SK-N-MC (cell line): ENCODE measurements around the gene SPRR3.

ENCODE experiments used
- DNase-seq: peaks from one replicate; pipeline ENCODE4 v3.0.0-alpha.2; 2011; ENCODE audit warnings: low read depth, low spot score
- H3K27ac ChIP-seq: fragments of 200-600 bp; sonication (generic); 2 replicates; pipeline ENCODE4 v1.5.1; 2016; ENCODE audit warnings: mixed run types
- H3K36me3 ChIP-seq: fragments of 200-600 bp; sonication (generic); 2 replicates; pipeline ENCODE4 v1.6.1; 2017; ENCODE audit warnings: antibody characterized with exemption, low read length, mixed read lengths; ENCODE audit not compliant: insufficient read depth
- H3K4me3 ChIP-seq: fragments of 200-600 bp; sonication (generic); 2 replicates; pipeline ENCODE4 v1.5.1; 2016
- H3K9ac ChIP-seq: fragments of 200-600 bp; sonication (generic); 2 replicates; pipeline ENCODE4 v1.8.0; 2017; ENCODE audit warnings: mixed run types, mixed read lengths; ENCODE audit not compliant: insufficient read length
- H3K9me3 ChIP-seq: fragments of 200-600 bp; sonication (generic); 2 replicates; pipeline ENCODE4 v1.6.1; 2017; ENCODE audit warnings: low read depth, mild to moderate bottlenecking, antibody characterized with exemption, low read length, moderate library complexity, mixed read lengths
- EZH2 ChIP-seq: fragments of 200-600 bp; sonication (generic); IDR thresholded peaks from one replicate; pipeline ENCODE4 v1.6.1; 2017; ENCODE audit warnings: antibody characterized with exemption
- FOXP2 ChIP-seq: optimal IDR thresholded peaks from 2 replicates; pipeline ENCODE3; 2011; ENCODE audit warnings: mild to moderate bottlenecking, moderate library complexity; ENCODE audit not compliant: insufficient read depth; ENCODE audit errors: extremely low read length, control extremely low read depth
- POLR2AphosphoS5 ChIP-seq: IDR thresholded peaks from 2 replicates; pipeline ENCODE4 v1.6.1; 2012; ENCODE audit warnings: mild to moderate bottlenecking, low read depth, low read length, borderline replicate concordance

The SPRR3 gene

DNA sequence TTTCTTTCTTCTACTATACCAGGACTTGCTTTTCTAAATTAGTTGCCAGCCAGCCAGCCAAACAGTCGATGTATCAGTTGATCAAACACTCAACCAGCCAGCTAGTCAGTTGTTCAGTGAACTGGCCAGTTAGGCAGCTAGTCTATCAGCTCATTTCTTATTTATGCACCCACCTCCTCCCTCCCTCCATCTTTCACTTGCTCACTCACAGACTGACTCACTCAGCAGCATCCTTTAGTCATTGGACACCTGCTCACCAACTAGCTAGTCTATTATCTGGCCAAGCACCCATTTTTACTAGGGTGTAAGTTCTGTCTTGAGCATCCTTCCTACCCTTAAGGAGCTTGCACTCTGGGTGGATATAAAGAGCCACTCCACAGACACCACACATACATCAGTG is 37.0 kb upstream of the SPRR3 start:
- no peak overlapping the region for H3K27ac ChIP-seq
- no peak for DNase-seq
- no peak overlapping the region for H3K9ac ChIP-seq
- H3K36me3 ChIP-seq: no peaks in the 10 kb centered on the region
- no peaks in the 10 kb centered on the region for H3K9me3 ChIP-seq
- TF ChIP-seq POLR2AphosphoS5: no peak
- TF ChIP-seq FOXP2: no peak
- no peak overlapping the region for H3K4me3 ChIP-seq

DNA sequence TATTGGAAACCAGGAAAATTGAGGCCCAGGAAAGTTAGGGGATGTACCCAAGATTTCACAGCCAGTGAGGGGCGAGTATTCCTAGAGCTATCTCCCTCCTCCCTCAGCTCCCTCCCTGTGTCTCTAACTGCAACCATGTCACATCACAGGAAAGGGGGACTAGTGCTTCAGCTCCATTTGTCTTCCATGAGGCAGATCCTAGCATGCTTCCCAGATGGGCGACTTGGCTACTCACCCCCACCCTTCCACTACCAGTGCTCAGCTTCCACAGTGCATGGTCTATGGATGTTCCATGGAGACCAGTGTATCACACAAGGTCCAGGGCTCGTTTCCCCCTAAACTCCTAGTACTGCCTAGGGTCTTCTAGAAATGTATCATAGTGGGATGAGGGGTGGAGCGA is 35.7 kb upstream of the SPRR3 start:
- no peak overlapping the region for H3K9ac ChIP-seq
- no peaks in the 10 kb centered on the region for H3K36me3 ChIP-seq
- H3K4me3 ChIP-seq: no peak overlapping the region
- TF ChIP-seq FOXP2 (no peak), EZH2 (no peak), POLR2AphosphoS5 (no peak)
- H3K27ac ChIP-seq: no peak overlapping the region
- DNase-seq: no peak
- no peaks in the 10 kb centered on the region for H3K9me3 ChIP-seq

DNA sequence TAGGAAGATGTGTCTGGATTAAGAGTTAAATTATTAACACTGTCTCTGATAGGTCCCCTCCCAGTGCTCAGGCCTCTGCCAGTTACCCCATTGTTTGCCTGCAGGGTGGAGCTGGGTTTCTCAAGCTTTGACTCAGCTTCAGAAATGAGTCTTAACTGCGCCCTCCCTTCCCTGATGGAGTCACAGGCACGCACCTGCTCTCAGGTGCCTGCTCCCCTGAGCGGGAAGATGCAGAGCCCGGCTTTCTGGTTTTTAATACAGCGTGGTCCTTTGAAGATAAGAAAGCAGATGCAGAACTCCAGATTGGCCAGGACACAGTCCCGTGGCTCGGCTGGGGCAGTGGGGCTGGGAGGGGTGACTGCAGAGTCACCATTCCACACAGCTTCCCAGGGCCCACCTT is 34.3 kb upstream of the SPRR3 start:
- Histone ChIP-seq H3K9ac (no peak overlapping the region), H3K4me3 (no peak overlapping the region), H3K27ac (no peak overlapping the region), H3K36me3 (no peaks in the 10 kb centered on the region), H3K9me3 (no peaks in the 10 kb centered on the region)
- TF ChIP-seq EZH2 (no peak), FOXP2 (no peak), POLR2AphosphoS5 (no peak)
- DNase-seq: no peak

DNA sequence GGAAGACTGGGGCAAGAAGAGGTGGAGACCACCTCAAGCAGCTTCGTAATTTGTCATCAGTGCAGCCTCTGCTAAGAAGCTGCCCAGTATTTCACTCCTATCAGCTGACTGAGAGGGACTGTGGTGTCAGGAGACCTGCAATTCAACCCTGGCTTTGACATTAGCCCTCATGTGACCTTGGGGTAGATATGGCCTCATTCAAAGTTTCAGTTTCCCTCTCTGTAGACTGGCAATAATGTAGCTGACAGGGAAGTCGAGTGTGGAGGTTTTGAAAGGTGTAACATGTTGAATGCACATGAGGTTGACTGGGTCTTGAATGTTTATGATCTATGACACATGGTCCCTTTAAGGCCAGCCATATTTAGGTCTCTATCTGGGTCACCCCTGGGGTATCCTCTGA is 33.3 kb upstream of the SPRR3 start:
- H3K9ac ChIP-seq: no peak overlapping the region
- H3K4me3 ChIP-seq: no peak overlapping the region
- H3K27ac ChIP-seq: no peak overlapping the region
- H3K36me3 ChIP-seq: no peaks in the 10 kb centered on the region
- H3K9me3 ChIP-seq: no peaks in the 10 kb centered on the region
- no peak for DNase-seq
- TF ChIP-seq POLR2AphosphoS5 (no peak), EZH2 (no peak), FOXP2 (no peak)

DNA sequence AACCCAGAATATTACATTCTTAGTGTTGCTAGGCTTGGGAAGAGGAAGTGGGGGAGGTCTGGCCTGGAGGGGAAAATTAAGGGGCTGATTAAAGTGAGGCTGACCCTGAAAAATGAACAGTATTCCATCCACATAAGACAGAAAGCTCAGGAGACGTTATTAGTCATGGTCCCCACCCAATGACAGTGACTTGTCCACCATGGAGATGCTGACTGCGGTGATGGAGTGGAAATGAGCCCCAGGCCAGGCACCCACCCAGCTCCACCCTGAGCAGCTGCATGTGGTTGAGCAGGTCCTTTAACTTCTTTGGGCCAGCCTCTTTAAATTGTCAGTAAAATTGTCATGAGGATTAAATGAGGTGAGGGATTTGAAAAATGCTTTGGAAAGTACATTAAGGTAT is 32.5 kb upstream of the SPRR3 start:
- DNase-seq: no peak
- Histone ChIP-seq H3K27ac (no peak overlapping the region), H3K9ac (no peak overlapping the region), H3K4me3 (no peak overlapping the region), H3K36me3 (no peaks in the 10 kb centered on the region), H3K9me3 (no peaks in the 10 kb centered on the region)
- no peak for TF ChIP-seq POLR2AphosphoS5
- no peak for TF ChIP-seq FOXP2
- no peak for TF ChIP-seq EZH2

DNA sequence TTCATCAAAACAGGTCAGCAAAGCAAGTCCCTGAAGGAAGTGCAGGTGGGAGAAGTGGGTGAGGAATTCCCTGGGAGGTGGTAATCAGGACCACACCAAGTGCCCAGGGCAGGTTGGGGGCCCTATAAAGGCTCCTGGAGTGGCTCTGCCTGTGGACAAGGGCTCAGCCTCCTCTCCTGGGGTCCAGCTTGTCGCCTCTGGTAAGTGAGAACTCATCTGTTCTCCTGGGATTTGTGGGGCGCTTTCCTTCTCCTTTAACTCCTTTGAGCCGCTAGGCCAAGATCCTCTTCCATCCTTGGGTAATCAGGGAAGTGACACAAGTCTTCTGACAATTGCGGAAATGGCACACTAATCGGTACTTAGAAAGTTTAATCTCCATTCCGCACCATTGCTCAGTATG is 31.1 kb upstream of the SPRR3 start, which contains the start of gene SPRR4:
TSS of gene SPRR4 (plus strand) at position 154 of the 400 bp plus-strand sequence. CDS start 1,243 bp downstream, outside the sequence.
- no peak within 1 kb of the TSS for H3K9ac ChIP-seq
- H3K9me3 ChIP-seq: no peaks in the 10 kb centered on the region
- DNase-seq: no peak
- no peaks in the 10 kb centered on the region for H3K36me3 ChIP-seq
- TF ChIP-seq POLR2AphosphoS5: no peak
- TF ChIP-seq FOXP2: no peak
- TF ChIP-seq EZH2: no peak
- no peak within 1 kb of the TSS for H3K4me3 ChIP-seq
- H3K27ac ChIP-seq: no peak within 1 kb of the TSS

DNA sequence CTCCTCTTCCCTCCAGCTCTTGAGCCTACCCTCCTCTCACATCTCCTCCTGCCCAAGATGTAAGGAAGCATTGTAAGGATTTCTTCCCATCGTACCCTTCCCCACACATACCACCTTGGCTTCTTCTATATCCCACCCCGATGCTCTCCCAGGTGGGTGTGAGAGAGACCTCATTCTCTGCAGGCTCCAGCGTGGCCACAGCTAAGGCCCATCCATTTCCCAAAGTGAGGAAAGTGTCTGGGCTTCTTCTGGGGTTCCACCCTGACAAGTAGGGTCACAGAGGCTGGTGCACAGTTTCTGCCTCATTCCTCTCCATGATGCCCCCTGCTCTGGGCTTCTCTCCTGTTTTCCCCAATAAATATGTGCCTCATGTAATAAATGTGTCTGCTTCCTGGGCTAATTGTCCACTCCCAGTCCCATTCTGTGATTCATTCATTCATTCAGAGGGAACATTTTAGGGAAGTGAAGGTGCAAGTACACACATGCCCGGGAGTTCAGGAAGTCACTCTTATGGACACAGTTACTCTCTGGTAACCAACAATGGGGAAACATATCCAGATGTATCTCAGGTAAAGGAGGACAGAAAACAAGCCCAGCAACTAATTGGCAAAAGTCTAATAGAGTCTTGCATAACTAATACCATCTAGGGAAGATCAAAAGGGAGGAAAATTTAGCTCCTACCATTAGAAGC is 29.2 kb upstream of the SPRR3 start:
- H3K27ac ChIP-seq: no peak overlapping the region
- H3K4me3 ChIP-seq: no peak overlapping the region
- no peak for DNase-seq
- TF ChIP-seq POLR2AphosphoS5 (no peak), FOXP2 (no peak), EZH2 (no peak)
- no peaks in the 10 kb centered on the region for H3K36me3 ChIP-seq
- no peak overlapping the region for H3K9ac ChIP-seq
- H3K9me3 ChIP-seq: no peaks in the 10 kb centered on the region

DNA sequence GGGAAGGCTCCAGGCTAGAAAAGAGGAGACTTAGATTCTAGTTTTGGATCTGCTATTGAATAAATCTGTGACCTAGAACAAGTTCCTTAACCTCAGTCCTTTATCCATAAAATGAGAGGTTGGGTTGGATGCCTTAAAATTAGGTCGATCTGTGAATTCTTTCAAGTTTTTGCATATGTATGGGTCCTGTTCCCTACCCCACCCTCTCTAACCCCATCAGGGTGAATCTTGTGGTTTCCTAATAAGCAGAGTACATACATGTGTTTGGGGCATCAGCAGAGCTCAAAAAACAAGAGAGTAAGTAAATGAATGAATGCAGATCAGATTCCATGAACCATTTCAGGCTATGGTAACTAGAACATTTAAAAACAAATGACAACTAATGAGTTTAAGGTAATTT is 24.9 kb upstream of the SPRR3 start:
- no peak for DNase-seq
- H3K9ac ChIP-seq: no peak overlapping the region
- H3K4me3 ChIP-seq: no peak overlapping the region
- H3K36me3 ChIP-seq: no peaks in the 10 kb centered on the region
- no peaks in the 10 kb centered on the region for H3K9me3 ChIP-seq
- TF ChIP-seq FOXP2: no peak
- TF ChIP-seq EZH2: no peak
- TF ChIP-seq POLR2AphosphoS5: no peak
- no peak overlapping the region for H3K27ac ChIP-seq

DNA sequence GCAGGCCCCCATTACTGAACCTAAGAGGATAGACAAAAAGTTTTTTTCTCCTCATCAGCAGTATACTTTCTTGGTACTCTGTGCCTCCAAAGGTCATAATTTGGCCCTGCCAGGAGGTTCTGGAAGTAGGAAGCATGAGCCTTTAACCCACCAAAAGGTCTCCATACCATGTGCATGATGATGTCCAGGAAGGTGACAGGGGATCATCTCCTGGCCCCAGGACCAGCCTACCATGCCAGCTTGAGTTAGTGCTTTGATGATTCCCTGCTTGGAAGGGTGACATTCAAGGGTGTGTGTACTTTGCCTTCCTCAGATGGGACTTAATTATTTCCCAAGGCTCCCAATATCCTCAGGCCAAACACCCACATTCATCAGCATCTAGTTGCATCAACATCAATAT is 23.9 kb upstream of the SPRR3 start:
- H3K4me3 ChIP-seq: no peak overlapping the region
- H3K27ac ChIP-seq: no peak overlapping the region
- TF ChIP-seq POLR2AphosphoS5 (no peak), FOXP2 (no peak), EZH2 (no peak)
- no peaks in the 10 kb centered on the region for H3K36me3 ChIP-seq
- no peak for DNase-seq
- no peaks in the 10 kb centered on the region for H3K9me3 ChIP-seq
- H3K9ac ChIP-seq: no peak overlapping the region
